Naive B cell (primary cell): Measurements from ENCODE around the gene CC2D2B. TPM values are rescaled to one million over a fixed set of nuclear protein-coding genes. Genes with fewer than 3 reads are reported as not detected.
"Not testable (repeated sequence)": the region's sequence is repeated elsewhere in the genome, so short reads cannot be mapped to it uniquely, and the experiment has no call there.

Experiments
- ATAC-seq, 2 donors: fragments of 150-1000 bp; cut with Tn5 transposase; 2 replicates each; pipeline ENCODE4 v1.10.0; 2021; ENCODE audit warnings: low read depth in 2 of 2, mild to moderate bottlenecking in 2 of 2, moderate library complexity in 2 of 2
- DNase-seq: peaks from one replicate; pipeline ENCODE4 v3.0.0; 2022
- H3K27ac Mint-ChIP-seq, 6 donors: one replicate each; pipeline ENCODE4 v1.8.0; 2020 to 2022; ENCODE audit warnings: mild to moderate bottlenecking in 6 of 6, mixed read lengths in 6 of 6, moderate library complexity in 5 of 6, inconsistent platforms in 2 of 6
- H3K27me3 Mint-ChIP-seq, 3 donors: one replicate each; pipeline ENCODE4 v1.8.0; 2021 to 2022; ENCODE audit warnings: mixed read lengths in 3 of 3, mild to moderate bottlenecking in 1 of 3
- H3K36me3 Mint-ChIP-seq, 2 donors: one replicate each; pipeline ENCODE4 v1.8.0; 2020 to 2022; ENCODE audit warnings: mixed read lengths in 2 of 2, inconsistent platforms in 1 of 2, mild to moderate bottlenecking in 1 of 2
- H3K4me1 Mint-ChIP-seq, 3 donors: one replicate each; pipeline ENCODE4 v1.8.0; 2020 to 2022; ENCODE audit warnings: mixed read lengths in 3 of 3, inconsistent platforms in 1 of 3, mild to moderate bottlenecking in 1 of 3, moderate library complexity in 1 of 3
- H3K4me3 Mint-ChIP-seq, 8 donors: one replicate each; pipeline ENCODE4 v1.8.0; 2020 to 2022; ENCODE audit warnings: mild to moderate bottlenecking in 8 of 8, mixed read lengths in 8 of 8, moderate library complexity in 8 of 8, inconsistent platforms in 2 of 8
- H3K9me3 Mint-ChIP-seq, 7 donors: one replicate each; pipeline ENCODE4 v1.8.0; 2020 to 2022; ENCODE audit warnings: mixed read lengths in 7 of 7, mild to moderate bottlenecking in 5 of 7, inconsistent platforms in 2 of 7, moderate library complexity in 1 of 7
- polyA plus RNA-seq, 6 donors: library from polyadenylated mRNA; unstranded; fragments of 300-500 nt; fragmentation: Illumina TruSeq; gene quantifications; one replicate each; pipeline ENCODE4 v1.2.3, GENCODE V29; 2021; ENCODE audit warnings: low read depth in 6 of 6

Gene CC2D2B
- polyA plus RNA-seq, 6 donors from 2014 or later: 0.20 to 0.37 (median 0.22) TPM; not detected in 3

DNA sequence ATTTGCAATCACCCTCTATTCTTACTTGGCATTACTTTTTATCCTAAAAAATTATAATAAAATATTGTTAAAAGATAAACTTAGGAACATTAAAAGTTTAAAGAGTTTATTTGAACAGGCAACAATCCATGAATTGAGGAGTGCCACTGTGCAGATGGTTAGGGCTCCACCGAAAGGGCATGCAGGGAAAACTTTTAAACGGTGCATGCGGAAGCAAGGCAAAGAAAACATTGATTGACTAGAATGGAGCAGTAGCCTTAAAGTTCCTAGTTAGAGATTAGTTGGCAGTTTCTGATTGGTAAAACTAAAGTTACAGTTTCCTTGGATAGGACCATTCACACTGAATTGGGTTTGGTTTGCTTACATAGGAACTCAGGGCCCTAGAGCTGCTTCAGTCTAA lies 17.3 kb downstream of the CC2D2B start:
- ATAC-seq (no peak), DNase-seq (no peak)
- Mint-ChIP-seq H3K4me3 (no peak overlapping the region), H3K36me3 (no peaks in the 10 kb centered on the region), H3K27ac (no peak overlapping the region), H3K27me3 (peaks cover 0 to 6% (median 4%) of the 10 kb centered on the region in 3 donors), H3K9me3 (no peaks in the 10 kb centered on the region), H3K4me1 (no peaks in the 10 kb centered on the region)

GRCh38 chr10:95935429-95935828 lies 27.7 kb downstream of the CC2D2B start:
- H3K4me1 Mint-ChIP-seq: peaks cover 9 to 13% (median 12%) of the 10 kb centered on the region in 3 donors
- H3K36me3 Mint-ChIP-seq: peaks cover 0 to 27% of the 10 kb centered on the region in 2 donors
- H3K4me3 Mint-ChIP-seq: no peak overlapping the region
- peaks cover 4 to 17% (median 6%) of the 10 kb centered on the region in 7 donors for H3K9me3 Mint-ChIP-seq
- no peak for ATAC-seq
- no peaks in the 10 kb centered on the region for H3K27me3 Mint-ChIP-seq
- peak overlapping the region in 2 of 6 donors; percentile 16 to 22 for H3K27ac Mint-ChIP-seq
- no peak for DNase-seq

DNA sequence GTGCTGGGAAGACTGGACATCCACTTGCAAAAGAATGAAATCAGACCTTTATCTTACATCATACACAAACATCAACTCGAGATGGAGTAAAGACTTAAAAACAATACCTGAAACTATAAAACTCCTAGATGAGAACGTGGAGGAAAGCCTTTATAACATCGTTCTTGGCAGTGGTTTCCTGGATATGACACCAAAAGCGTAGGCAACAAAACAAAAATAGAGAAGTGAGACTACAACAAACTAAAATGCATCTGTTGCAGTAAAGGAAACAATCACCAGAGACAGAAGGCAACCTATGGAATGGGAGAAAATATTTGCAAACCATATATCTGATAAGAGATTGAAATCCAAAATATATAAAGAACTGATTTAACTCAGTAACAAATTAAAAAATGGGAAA lies 33.3 kb downstream of the CC2D2B start:
- no peaks in the 10 kb centered on the region for H3K27me3 Mint-ChIP-seq
- no peak for DNase-seq
- peaks cover 0 to 16% of the 10 kb centered on the region in 2 donors for H3K36me3 Mint-ChIP-seq
- peaks cover 7 to 19% (median 11%) of the 10 kb centered on the region in 7 donors for H3K9me3 Mint-ChIP-seq
- H3K4me3 Mint-ChIP-seq: peak overlapping the region in 1 of 8 donors; percentile 10
- peak in 1 of 2 donors; percentile 63 for ATAC-seq
- peaks cover 0 to 8% (median 8%) of the 10 kb centered on the region in 3 donors for H3K4me1 Mint-ChIP-seq
- no peak overlapping the region for H3K27ac Mint-ChIP-seq

GRCh38 chr10:95963202-95963990 lies 55.6 kb downstream of the CC2D2B start:
- peak; percentile 47 to 66 for ATAC-seq
- Mint-ChIP-seq H3K4me3 (peak overlapping the region; percentile 42 to 82 (median 66)), H3K36me3 (peaks cover 5 to 13% of the 10 kb centered on the region in 2 donors), H3K9me3 (peaks cover 5 to 17% (median 14%) of the 10 kb centered on the region in 7 donors), H3K27ac (peak overlapping the region; percentile 5 to 89 (median 74)), H3K27me3 (no peaks in the 10 kb centered on the region), H3K4me1 (peaks cover 11 to 38% (median 20%) of the 10 kb centered on the region in 3 donors)
- peak; percentile 7 for DNase-seq

- H3K27me3 Mint-ChIP-seq: no peaks in the 10 kb centered on the region
- peaks cover 11 to 38% (median 20%) of the 10 kb centered on the region in 3 donors for H3K4me1 Mint-ChIP-seq
- ATAC-seq: peak; percentile 64 to 75
- H3K9me3 Mint-ChIP-seq: peaks cover 0 to 11% (median 8%) of the 10 kb centered on the region in 7 donors
- peaks cover 0 to 7% of the 10 kb centered on the region in 2 donors for H3K36me3 Mint-ChIP-seq
- DNase-seq: peak; percentile 12
- peak overlapping the region; percentile 42 to 82 (median 66) for H3K4me3 Mint-ChIP-seq
- peak overlapping the region; percentile 5 to 89 (median 74) for H3K27ac Mint-ChIP-seq
Measured at GRCh38 chr10:95963991-95964389, 56.2 kb downstream of the CC2D2B start.

DNA sequence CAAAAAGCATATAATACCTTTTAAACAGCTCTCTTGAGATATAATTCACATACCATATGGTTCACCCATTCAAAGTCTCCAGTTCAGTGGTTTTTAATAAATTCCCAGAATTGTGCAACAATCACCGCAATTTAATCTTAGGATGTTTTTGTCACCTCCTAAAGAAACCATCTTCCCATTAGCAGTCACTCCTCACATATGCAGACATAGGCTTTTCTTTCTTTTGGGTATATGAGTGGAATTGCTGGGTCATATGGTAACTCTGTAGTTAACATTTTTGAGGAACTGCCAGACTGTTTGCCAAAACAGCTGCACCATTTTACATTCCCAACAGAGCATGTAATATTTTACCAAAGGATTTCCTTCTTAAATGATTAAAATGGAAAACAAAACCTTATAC lies 57.0 kb downstream of the CC2D2B start:
- Mint-ChIP-seq H3K9me3 (peaks cover 0 to 6% (median 3%) of the 10 kb centered on the region in 7 donors), H3K36me3 (peaks cover 0 to 7% of the 10 kb centered on the region in 2 donors), H3K4me3 (peak overlapping the region in 2 of 8 donors; percentile 15 to 47), H3K27ac (no peak overlapping the region), H3K4me1 (peaks cover 11 to 38% (median 20%) of the 10 kb centered on the region in 3 donors), H3K27me3 (no peaks in the 10 kb centered on the region)
- ATAC-seq: no peak
- no peak for DNase-seq

DNA sequence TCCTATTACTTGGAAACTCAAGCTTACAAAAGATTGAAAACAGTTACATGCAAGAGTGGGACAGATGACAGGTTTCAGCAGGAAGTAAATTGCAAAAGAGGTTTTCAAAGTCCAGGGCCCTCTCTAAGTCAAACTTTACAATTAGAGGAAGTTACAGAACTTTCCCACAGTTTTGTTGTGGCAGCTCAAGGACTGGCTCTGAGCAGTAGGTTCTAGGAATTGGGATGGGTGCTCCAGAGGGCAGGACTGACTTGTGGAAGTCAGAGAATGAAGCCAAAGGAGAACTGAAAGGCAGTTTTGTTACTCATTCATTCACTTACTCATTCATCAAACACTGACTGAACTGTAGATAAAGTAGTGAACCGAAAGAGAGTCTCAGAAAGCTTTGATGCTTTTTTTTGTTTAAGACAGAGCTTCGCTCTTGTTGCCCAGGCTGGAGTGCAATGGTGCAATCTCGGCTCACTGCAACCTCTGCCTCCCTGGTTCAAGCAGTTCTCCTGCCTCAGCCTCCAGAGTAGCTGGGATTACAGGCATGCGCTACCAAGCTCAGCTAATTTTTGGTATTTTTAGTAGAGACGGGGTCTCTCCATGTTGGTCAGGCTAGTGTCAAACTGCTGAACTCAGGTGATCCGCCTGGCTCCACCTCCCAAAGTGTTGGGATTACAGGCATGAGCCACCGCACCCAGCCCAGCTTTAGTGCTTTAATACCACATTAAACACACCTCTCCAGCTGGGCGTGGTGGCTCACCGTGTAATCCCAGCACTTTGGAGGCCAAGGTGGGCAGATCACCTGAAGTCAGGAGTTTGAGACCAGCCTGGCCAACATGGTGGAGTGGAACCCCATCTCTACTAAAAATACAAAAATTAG lies 68.8 kb downstream of the CC2D2B start:
- Mint-ChIP-seq H3K36me3 (no peaks in the 10 kb centered on the region), H3K4me1 (peaks cover 0 to 7% (median 5%) of the 10 kb centered on the region in 3 donors), H3K4me3 (no peak overlapping the region), H3K27me3 (no peaks in the 10 kb centered on the region), H3K27ac (peak overlapping the region in 1 of 6 donors; percentile 42), H3K9me3 (no peaks in the 10 kb centered on the region)
- DNase-seq: no peak
- no peak for ATAC-seq

DNA sequence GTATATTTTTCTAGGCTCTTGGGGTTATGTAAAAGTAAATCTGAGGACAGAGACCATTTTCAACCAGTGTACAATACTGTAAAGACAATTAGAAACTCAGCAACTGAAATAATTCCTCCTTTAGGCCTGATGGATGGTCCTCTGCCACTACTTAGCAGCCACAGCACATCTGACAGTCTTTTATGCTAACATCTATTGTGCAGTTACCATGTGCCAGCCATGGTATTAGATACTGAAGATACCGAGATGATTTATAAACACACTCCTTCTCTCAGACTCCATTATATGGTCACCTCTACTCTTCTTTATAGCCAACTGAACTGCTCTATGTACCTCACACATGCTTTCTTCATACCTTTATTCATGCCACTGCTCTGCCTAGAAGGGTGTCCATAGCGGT lies 74.4 kb downstream of the CC2D2B start:
- DNase-seq (no peak), ATAC-seq (no peak)
- Mint-ChIP-seq H3K9me3 (peaks cover 0 to 2% (median 0%) of the 10 kb centered on the region in 7 donors), H3K27ac (no peak overlapping the region), H3K4me3 (no peak overlapping the region), H3K36me3 (no peaks in the 10 kb centered on the region), H3K27me3 (no peaks in the 10 kb centered on the region), H3K4me1 (no peaks in the 10 kb centered on the region)

- H3K27ac Mint-ChIP-seq: peak overlapping the region in 1 of 6 donors; percentile 56
- H3K27me3 Mint-ChIP-seq: no peaks in the 10 kb centered on the region
- H3K9me3 Mint-ChIP-seq: peaks cover 0 to 2% (median 0%) of the 10 kb centered on the region in 7 donors
- H3K4me1 Mint-ChIP-seq: peaks cover 0 to 7% (median 5%) of the 10 kb centered on the region in 3 donors
- H3K4me3 Mint-ChIP-seq: no peak overlapping the region
- ATAC-seq (no peak), DNase-seq (no peak)
- H3K36me3 Mint-ChIP-seq: no peaks in the 10 kb centered on the region
Measured at GRCh38 chr10:95987685-95988426, 80.1 kb downstream of the CC2D2B start.

GRCh38 chr10:95988702-95989101 lies 80.9 kb downstream of the CC2D2B start:
- no peak overlapping the region for H3K4me3 Mint-ChIP-seq
- no peaks in the 10 kb centered on the region for H3K27me3 Mint-ChIP-seq
- H3K9me3 Mint-ChIP-seq: peaks cover 0 to 2% (median 0%) of the 10 kb centered on the region in 7 donors
- peak overlapping the region in 3 of 6 donors; percentile 56 to 62 (median 59) for H3K27ac Mint-ChIP-seq
- no peaks in the 10 kb centered on the region for H3K36me3 Mint-ChIP-seq
- peaks cover 0 to 7% (median 5%) of the 10 kb centered on the region in 3 donors for H3K4me1 Mint-ChIP-seq
- no peak for DNase-seq
- ATAC-seq: no peak

- H3K27ac Mint-ChIP-seq, H3K36me3 Mint-ChIP-seq, ATAC-seq, H3K9me3 Mint-ChIP-seq, H3K27me3 Mint-ChIP-seq, DNase-seq, H3K4me3 Mint-ChIP-seq, H3K4me1 Mint-ChIP-seq: not testable (repeated sequence)
Measured at GRCh38 chr10:95994376-95994775, 86.6 kb downstream of the CC2D2B start.

- Mint-ChIP-seq H3K9me3 (no peaks in the 10 kb centered on the region), H3K4me1 (peaks cover 0 to 6% (median 0%) of the 10 kb centered on the region in 3 donors), H3K4me3 (no peak overlapping the region), H3K36me3 (no peaks in the 10 kb centered on the region), H3K27me3 (no peaks in the 10 kb centered on the region), H3K27ac (no peak overlapping the region)
- no peak for ATAC-seq
- DNase-seq: no peak
Measured at GRCh38 chr10:95998255-95998784, 90.5 kb downstream of the CC2D2B start.
